HG03196 (cell line): ENCODE measurements around the gene MRPL19.

Experiments used
- ATAC-seq: cut with Tn5 transposase; IDR thresholded peaks from one replicate; pipeline ENCODE4 v1.9.1; 2021; ENCODE audit not compliant: unreplicated experiment

MRPL19 gene

DNA sequence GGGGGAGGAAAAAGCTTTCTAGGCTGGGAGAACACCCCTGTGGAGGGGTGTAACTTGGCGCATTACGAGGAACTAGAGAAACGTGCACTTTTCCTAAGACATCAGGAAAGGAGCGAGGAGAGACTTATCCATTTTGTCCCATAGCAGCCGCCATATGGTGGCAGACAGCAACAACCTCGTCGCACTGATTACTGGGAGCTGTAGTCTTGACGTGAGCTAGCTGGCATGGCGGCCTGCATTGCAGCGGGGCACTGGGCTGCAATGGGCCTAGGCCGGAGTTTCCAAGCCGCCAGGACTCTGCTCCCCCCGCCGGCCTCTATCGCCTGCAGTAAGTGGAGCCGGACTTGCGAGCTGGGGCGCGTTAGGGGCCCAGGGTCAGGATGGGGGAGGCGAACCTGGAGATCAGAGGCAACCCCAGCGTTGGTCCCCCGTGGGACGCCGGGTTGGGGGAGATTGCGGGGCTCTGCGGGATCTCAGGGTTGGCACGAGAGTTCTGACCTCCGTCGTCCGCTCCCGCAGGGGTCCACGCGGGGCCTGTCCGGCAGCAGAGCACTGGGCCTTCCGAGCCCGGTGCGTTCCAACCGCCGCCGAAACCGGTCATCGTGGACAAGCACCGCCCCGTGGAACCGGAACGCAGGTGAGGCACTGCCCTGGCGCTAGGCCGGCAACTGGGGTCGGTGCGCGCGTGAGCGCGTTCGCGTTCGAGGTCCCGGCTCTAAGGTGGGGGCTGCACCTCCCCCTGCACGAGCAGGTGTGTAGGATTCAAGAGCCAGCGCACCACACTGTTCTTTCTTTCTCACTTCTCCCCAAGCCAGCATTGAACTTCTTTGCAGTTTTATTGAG lies at the start of gene MRPL19:
Gene MRPL19, plus strand, starts transcription at position 201 of the 843 bp plus-strand sequence. Its CDS starts 25 bp downstream, at position 226.
- ATAC-seq, result peak; percentile 96

DNA sequence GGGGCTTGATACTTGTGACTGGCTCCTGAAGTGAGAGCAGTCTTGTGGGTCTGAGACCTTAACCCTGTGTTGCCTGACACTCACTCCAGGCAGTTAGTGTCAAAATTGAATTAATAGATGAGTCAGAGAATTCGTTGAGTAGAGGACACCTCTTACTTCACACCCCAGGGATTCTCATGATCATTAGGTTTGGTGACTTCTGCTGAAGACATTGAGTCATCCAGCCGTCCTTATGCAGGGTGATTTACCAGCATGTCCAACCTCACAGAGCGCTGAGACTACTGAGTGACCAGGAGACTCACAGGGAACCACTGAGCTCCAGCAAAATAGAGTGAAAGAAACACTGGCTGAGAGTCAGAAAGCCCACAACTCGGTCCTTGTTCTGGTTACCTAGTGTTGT lies 49.8 kb upstream of the MRPL19 start:
- no peak for ATAC-seq

DNA sequence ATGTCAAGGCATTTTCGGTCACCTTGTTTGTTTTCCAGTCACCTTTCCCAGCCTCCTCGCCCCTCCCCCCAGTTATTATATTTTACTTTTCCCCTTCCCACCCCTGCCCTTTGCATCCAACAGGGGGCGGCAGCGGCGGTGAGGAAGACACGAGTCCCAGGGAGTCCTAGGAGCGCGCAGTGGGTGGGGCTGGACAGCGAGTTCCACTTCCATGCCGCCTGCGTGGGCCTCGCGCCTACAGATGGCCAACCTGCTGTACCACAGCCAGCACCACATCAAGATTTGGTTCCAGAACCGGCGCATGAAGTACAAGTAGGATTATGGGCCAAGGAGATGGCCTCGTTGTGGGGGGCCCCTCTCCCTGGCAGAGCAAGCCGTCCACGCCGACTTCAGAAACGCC lies 48.6 kb upstream of the MRPL19 start:
- no peak for ATAC-seq

DNA sequence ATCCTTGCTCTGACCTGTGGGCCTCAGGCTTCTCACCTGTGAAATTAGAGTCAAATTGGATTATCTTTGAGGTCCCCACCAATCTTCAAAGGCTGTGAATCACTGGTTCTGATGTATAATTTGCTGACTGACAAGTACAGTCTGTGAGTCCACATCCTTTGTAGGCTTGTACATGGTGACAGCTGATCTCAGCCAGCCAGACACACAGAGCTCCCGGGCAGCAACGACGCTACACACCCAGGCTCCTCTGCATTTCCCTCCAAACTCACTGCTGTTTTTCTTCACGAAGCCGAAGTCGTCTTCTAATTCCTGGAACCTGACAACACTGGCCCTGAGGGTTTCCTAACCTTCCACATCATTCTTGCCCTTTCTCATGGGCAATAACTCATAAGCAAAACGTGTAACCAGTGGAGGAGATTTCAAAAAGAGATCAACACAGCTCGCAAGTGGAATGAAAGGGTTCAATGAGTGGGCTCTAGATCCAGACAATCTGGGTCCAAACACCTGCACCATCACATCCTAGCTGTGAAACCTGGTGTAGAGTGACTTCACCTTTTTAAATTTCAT lies 47.9 kb upstream of the MRPL19 start:
- ATAC-seq, result no peak

DNA sequence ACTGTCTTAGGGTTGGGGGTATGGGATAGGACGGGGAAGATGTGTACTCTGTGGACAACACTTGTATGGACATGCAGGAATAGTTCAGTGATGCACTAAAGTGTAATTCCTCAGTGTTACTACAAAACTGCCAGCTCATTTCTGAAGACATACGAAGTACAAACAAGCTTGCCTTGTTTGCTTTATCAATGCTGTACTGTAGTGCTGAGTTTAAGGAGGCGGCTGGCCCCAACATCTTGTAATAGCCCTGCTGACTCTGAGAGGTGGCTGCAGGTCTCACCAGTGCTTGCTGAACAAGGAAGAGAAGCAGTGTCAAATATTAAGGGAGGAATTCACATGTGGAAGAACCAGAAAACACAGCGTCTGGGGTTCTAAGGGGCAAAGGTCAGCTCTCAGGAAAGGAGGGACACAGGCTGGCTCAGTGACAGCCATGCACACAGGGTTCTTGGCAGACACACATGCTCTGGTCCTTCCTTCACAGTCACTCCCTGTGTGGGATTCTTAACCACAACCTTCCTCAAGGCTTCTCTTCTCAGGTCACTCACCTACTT lies 46.0 kb upstream of the MRPL19 start:
- no peak for ATAC-seq

DNA sequence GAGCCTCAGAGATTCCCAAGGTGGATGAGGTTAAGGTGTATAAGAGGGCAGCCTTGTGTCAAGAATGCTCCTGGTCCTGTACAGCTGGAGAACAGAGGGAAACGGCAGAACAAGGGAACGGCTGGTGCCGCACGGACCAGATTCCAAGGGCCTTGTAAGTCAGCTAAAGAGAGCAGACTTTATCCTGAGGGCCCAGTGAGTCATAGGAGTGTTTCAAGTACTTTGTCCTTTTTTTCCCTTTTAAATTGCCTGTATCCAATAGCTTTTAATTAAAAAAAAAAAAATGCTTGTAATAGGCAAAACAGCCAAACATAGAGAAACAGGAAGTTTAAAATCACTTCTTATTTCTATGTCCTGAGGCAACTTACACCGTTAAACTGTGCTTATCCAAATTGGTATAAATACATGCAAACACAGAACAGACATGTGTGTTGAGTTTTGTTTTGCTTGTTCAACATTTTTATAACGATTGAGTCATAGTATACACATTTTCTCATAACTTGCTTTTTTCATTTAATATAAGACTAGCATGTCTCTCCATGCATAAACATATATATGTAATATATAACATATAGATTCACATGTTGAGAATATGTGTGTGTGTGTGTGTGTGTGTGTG lies 43.8 kb upstream of the MRPL19 start:
- ATAC-seq, result no peak

DNA sequence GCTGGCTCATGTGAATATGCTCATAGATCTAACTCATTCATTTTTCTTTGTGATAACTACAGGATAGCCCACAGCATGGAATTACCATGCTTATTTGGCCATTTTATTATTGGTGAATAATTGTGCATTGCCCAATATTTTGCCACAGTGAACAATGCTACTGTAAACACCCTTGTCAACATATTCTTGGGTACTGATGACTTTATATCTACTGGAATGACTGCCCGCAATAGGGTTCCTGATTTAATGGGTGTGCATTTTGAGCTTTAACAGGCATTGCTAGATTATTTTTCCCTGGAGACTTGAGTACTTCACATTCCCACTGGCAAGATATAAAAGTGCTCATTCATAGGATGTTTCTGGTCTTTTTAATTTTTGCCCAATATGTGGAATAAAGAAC lies 43.1 kb upstream of the MRPL19 start:
- no peak for ATAC-seq

DNA sequence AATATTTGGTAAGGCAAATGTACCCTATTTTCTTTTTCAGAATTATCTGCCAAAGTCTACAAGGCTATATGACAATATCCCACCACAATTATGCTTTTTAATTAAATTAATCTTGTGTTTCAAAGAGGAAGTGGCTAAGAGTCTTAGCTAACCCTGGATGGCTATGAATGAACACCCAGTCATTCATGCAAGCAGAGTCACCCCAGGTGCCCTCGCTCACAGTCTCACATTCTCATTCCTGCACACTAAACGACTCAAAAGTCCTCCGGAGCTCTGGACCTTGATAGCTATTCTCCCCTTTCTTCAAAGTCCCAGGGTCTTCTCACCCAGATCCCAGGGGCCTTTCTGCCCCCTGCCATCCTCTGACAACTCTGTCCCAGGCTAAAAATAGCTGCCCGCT lies 42.1 kb upstream of the MRPL19 start:
- ATAC-seq, result no peak

DNA sequence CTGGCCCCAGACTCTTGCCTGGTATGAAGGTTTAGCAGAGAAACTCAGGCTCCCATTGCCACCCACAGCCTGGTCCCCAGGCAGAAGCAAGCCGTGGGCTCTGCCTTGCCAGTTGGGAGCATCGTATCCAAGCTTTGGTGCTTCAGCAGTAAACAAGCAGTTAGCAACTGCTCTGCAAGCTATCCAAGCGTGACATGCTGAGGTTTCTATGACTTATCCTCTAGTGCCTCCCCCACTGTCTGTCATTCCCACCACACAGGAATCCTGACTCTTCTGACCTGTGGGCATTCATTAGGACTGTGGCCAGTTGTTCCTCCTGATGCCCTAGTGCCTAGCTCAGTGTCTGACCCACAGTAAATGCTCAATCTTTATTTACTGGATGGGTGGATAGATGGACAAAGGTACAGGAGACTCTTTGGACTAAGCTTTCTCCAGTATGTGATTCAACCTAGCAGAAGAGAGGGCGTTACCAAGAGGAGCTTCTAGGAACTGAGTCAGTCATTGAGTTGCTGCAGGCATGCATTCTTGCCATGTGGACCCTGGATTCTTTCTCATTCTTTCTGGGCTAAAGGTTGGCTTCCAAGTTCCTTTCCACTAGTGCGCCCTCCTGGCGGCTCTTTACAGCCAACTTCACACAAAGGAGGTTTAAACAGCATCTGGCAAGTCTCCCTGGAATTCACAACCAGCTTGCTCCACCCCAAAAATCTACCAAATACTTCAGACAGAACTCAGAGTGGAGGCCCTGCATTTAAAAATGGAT lies 40.6 kb upstream of the MRPL19 start:
- ATAC-seq, result no peak

DNA sequence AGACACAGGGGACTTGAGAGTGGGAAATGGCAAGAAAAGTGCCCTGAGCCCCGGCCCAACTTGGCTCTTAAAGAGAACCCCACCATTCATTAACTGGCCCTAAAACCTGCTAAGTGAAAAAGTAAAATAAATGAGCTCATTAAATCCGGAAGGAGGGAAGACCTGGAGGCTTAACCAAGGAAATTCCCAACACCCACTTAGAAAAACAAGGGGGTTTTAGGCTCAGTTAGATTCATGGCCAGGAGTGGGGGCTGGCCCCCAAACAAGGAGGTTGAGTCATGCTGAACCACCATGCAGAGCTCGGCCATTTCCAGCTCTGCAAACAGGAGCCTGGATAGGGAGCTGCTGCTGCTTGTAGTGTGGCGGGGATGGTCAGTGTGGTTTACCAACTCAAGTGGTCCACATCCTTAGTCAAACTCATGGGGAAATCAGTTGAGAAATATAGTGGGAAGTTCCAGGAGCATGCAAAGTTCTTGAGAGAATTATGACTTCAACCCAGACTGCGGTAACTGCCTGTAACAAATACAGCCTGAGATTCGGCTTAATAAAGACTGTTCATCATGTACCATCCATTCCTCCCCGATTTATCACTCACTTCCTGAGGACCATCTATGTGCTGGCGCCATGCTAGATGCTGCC lies 39.7 kb upstream of the MRPL19 start:
- ATAC-seq, result no peak

DNA sequence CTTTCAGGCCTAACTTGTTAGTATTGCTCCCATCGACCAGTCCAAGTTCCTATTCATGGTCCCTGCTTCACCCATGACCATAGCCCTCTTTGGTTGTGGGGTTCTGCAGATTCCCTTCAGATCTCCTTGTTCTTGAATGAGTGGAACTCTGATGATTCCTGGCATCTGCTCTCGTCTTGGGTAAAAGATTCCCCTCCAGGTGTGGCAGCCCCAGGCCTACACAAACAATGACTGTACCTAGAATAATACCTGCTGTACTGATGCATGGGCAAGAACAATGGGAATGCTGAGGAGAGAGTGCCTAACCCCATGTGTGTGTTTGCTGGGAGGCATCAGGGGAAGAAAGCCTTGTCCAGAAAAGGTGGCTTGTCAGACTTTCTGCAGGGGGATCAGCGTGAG lies 39.2 kb upstream of the MRPL19 start:
- ATAC-seq, result no peak

DNA sequence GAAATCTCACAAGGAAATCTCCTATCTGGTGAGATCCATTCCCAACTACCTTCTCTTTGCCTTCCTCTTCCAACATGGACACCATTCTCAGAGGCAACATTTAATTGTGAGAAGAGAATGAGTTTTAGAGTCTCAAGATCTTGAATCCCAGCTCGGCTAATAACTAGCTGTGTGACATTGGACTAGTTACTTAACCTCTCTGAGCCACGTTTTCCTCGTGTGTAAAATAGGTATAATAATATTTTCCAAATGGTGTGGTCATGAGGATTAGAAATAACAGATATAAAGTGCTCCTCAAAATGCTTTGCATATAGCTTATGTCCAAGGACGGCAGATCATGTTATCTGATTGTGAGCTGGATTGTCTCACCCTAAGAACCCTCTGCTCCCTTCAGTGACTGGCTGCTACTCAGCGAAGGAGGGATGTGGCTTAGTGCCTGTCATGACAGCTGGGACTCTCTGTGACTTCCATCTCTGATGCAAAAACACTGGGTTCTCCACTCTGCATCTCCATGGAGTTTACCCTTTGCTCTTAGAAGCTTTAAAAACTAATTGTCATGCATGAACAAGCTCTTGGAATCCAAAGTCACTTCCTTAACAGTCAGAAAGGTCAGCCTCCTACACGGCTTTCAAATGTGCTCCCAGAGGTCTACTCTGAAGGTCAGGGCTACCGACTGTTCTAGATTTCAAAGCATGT lies 38.4 kb upstream of the MRPL19 start:
- no peak for ATAC-seq

DNA sequence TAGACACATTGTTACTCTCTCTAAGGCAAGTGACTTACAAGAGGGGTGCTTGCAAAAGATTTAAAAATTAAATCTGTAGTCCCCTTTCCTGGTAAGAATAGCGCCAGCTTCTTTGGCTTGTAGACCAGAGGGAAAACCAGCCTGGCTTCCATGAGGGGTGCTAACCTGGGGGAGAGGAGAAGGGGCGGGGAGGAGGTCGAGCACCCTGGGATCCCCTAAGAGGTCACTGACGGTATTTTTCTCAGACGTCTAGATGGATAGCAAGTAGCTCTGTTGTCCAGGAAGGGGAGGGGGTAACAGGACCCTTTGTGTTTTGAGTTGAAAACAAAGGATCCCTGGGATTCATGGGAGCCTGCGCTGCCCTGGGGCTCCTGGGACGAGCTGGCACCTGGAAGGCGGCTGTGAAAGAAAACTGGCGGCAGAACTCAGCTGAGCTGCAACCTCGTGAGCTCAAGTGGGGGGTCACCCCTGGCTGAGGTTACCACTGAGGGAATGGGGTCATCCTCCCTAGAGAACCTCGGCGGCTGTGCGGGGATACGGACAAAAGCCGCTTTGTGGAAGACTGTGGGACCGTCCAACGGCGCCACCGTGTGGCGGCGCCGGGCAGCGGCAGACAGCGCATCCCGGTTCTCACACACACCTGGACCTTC lies 37.8 kb upstream of the MRPL19 start:
- ATAC-seq, result peak; percentile 63

DNA sequence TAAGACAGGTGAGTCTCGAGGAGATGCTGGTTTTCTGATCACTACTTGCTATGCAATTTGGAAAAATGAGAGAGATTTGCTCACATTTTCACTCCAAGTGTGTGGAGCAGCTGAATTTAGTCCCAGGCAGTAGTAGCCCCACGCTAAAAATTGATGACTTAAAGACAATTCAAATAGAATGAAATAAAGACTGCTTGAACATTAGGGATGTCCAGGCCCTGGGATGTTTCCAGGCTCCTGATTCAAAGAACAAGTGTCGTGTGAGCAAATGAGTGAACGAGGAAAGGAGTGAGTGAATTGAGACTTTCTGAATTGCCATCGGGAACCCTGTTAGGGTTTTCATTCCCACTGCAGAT lies 37.3 kb upstream of the MRPL19 start:
- ATAC-seq, result no peak

DNA sequence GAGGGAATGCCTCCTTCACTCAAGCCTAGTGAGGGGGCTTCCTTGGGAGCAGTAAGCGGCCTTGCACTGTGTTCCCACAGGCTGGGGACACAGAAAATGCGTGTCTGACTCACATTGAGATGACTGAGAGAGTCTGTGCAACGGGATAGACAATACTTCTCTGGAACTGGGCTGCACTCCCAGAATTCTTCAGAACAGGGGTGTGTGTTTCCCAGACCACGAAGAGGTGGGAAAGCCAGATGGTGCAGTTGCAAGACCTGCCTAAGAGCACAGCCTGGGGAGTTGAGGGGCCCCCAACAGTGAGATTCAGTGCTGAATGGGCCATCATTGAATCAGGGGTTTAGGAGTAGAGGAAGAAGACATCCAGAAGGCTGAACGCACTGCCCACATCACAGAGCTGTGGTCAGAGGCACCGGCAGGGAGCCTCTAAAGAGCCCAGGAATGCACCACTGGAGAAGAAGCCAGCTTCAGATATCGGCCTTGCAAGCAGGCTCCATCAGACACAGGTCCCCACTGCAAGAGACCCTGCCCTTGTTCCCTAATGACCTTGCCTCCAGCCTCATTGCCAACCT lies 36.6 kb upstream of the MRPL19 start:
- no peak for ATAC-seq

DNA sequence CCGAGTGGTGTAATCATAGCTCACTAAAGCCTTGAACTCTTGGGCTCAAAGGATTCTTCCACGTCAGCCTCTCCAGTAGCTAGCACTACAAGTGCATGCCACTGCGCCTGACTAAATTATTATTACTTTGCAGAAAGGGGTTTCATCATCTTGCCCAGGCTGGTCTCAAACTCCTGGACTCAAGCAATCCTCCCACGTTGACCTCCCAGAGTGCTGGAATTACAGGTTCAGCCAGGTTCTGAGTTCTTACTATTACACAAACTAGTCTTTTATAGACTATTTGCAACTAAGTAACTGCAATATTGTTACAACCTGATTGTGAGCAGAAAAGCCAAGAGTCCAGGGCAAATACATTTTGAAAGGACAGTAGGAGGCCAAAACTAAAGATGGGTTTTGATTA lies 35.9 kb upstream of the MRPL19 start:
- ATAC-seq, result no peak

DNA sequence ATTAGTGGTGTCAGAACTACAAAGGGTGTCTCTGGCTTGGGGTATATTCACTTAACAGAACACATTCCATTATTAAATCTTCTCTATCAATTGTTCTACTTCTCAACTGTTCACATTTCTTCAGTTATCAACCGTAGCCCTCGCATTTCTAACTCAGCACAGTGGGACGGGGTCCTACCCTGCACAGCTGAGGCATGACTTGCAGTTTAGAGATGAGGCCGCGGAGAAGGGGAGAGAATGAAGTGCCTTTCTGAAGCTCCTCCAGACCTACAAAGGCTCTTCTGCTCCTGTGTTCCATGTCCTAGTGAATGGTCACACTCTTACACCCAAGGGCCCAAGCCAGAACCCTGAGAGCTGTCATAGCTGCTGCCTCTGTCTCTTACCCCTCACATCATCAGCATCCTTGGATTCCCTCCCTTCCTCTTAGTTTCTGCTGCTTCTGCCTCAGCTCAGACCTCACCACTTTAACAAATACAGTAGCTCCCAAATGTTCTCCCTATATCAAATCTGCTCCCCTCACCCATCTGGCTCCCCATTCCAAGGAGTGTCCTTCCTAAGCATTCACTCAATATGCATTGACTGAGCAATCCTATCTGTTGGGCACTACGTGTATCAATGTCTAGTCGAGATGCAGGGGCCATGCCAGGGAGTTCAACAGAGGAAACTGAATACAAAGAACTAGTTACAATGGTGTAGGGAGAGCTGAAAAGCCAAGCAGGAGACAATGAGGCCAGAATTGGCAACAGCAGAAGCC lies 34.3 kb upstream of the MRPL19 start:
- no peak for ATAC-seq

DNA sequence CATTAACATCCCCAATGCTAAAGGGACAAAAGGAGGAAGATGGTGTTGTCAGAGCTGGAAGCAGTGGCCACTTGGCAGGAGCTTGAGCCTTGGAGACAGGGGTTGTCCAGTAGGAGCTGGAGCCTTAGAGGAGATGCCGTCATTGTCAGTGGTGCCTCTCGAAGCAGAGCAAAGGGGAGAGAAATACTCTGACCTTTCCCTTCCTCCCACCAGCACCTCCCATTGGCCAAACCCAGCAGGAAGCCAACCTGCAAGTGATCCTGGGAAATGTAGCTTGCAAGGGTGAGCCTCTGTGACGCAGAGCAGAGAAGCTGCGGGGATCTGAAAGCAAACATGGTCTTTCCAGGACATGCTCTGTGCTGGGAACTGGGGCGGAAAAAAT lies 33.7 kb upstream of the MRPL19 start:
- ATAC-seq, result no peak

DNA sequence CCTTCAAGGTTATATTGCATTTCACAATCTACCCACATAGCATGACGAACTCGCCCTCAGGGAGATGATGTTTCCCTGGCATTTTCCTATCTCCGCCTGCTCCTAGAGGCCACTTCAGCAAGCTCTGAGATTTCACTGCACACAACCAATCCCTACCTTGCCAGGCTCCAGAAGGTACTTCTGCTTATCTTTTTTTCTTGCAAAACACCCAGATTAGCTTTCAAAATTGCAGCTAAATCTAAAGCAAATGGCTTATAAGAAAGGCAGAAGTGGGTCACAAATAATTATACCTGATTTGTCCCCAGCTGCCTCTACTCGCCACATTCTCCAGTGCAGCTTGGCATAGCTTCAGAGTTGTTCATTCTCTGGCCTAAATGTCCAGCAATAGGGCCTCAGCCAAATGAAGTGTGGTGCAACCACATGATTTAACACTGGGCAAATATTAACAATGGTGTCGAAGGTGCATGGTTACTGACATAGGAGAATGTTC lies 32.4 kb upstream of the MRPL19 start:
- ATAC-seq, result no peak
